ENCODE results near the gene SPC25. TPM values are rescaled to one million over a fixed set of nuclear protein-coding genes. Genes with fewer than 3 reads are reported as not detected.

SPC25 gene
- total and polyA plus RNA-seq, 2 of the 13 experiments (the other 11 are each of a cell fraction or from before 2014, with no cell fraction given) = 11.3 to 26.5 TPM

GRCh38 chr2:168894101-168894500, 3.9 kb upstream of the SPC25 start:
- ATAC-seq (no peak), FAIRE-seq (no peak), DNase-seq (ENCODE audit: low spot score) (no peak)
- in situ Hi-C loops (cut with HindIII; ENCODE audit: extremely low pct_ligation_motif_present, low pct_unique_long_range_greater_than_20kb) (no loop called here), intact Hi-C loops (cut with micrococcal nuclease; ENCODE audit: unreplicated experiment) (no loop called here)
- Histone ChIP-seq H3K4me2 (ENCODE audit: low read depth, low read length) (no peak overlapping the region), H3K9ac (ENCODE audit: insufficient read depth, low read depth, low read length) (no peak overlapping the region), H3K4me1 (ENCODE audit: insufficient read depth, low read length) (peaks cover 7% of the 10 kb centered on the region), H3K79me2 (ENCODE audit: insufficient read depth, low read length) (peaks cover 9% of the 10 kb centered on the region), H2AFZ (ENCODE audit: low read length) (no peak overlapping the region), H3K27me3 (ENCODE audit: control insufficient read depth in 1 of 2, insufficient read depth in 2 of 2, low read length in 2 of 2) (peaks cover 0 to 5% of the 10 kb centered on the region in 2 experiments; a peak in 2 of 5 replicates), H4K20me1 (ENCODE audit: insufficient read depth, low read length) (no peaks in the 10 kb centered on the region), H3K4me3 (replicated peaks in 1 of 3; ENCODE audit: insufficient read depth in 1 of 3, low read depth in 2 of 3, low read length in 3 of 3) (no peak overlapping the region), H3K36me3 (replicated peaks in 1 of 2; ENCODE audit: control insufficient read depth in 1 of 2, insufficient read depth in 2 of 2, low read length in 2 of 2) (no peaks in the 10 kb centered on the region), H3K27ac (ENCODE audit: extremely low read length, insufficient read depth, low read length) (no peak overlapping the region), H3K9me3 (ENCODE audit: low read length) (no peaks in the 10 kb centered on the region)
- ChIA-PET POLR2A (no interaction called here), CTCF (ENCODE audit: low intra/inter-chr PET ratio, low total read pairs) (no interaction called here)
- no TSS peak for BruUV-seq (replicated peaks)
- 4% methylated on average over 1 of the region's 1 CpG for WGBS (ENCODE audit: low lambda C conversion rate)
- no peak for TF ChIP-seq CHD4 (IDR thresholded peaks at IDR 0.05; ENCODE audit: borderline replicate concordance, low read length)
- no peak for TF ChIP-seq NR3C1 (CRISPR knock-in tag; IDR thresholded peaks at IDR 0.05)
- TF ChIP-seq ZNF792 (CRISPR knock-in tag; IDR thresholded peaks at IDR 0.05) = no peak
- no peak for TF ChIP-seq NAIF1 (CRISPR knock-in tag; IDR thresholded peaks at IDR 0.05; ENCODE audit: borderline replicate concordance)
- no peak for TF ChIP-seq LCORL (IDR thresholded peaks at IDR 0.05)
- no peak for TF ChIP-seq LCORL (CRISPR knock-in tag; IDR thresholded peaks at IDR 0.05)
- TF ChIP-seq GLI4 (CRISPR knock-in tag; IDR thresholded peaks at IDR 0.05; ENCODE audit: borderline replicate concordance) = no peak
- TF ChIP-seq ZNF687 (CRISPR knock-in tag; IDR thresholded peaks at IDR 0.05) = no peak
- no peak for TF ChIP-seq ZFP37 (CRISPR knock-in tag; IDR thresholded peaks at IDR 0.05; ENCODE audit: borderline replicate concordance)
- TF ChIP-seq ZSCAN31 (CRISPR knock-in tag; IDR thresholded peaks at IDR 0.05; ENCODE audit: low read depth) = no peak
- no peak for TF ChIP-seq ZNF281 (CRISPR knock-in tag; IDR thresholded peaks at IDR 0.05; ENCODE audit: borderline replicate concordance)
- TF ChIP-seq CSRNP2 (CRISPR knock-in tag; conservative IDR thresholded peaks at IDR 0.05; ENCODE audit: low read depth) = no peak
- no peak for TF ChIP-seq E2F1 (CRISPR knock-in tag; IDR thresholded peaks at IDR 0.05)
- TF ChIP-seq SRSF9 (IDR thresholded peaks at IDR 0.05; ENCODE audit: borderline replicate concordance, insufficient read depth, low read depth, low read length, poor library complexity, severe bottlenecking) = no peak
- TF ChIP-seq EED (CRISPR knock-in tag; IDR thresholded peaks at IDR 0.05) = no peak
- no peak for TF ChIP-seq SP5 (CRISPR knock-in tag; IDR thresholded peaks at IDR 0.05; ENCODE audit: borderline replicate concordance, low read depth)
- TF ChIP-seq ZNF451 (CRISPR knock-in tag; IDR thresholded peaks at IDR 0.05) = no peak

Data from HepG2 (cell line).